GM15510 (cell line): ENCODE measurements around the gene NOG.

Source experiments
- POLR2A ChIP-seq: IDR thresholded peaks from 3 replicates; pipeline ENCODE4 v1.6.1; 2011; ENCODE audit warnings: borderline replicate concordance; ENCODE audit not compliant: insufficient read length; ENCODE audit errors: extremely low read depth

Gene NOG

GRCh38 chr17:56608944-56609343 lies 15.4 kb downstream of the NOG start:
- no peak for TF ChIP-seq POLR2A

- no peak for TF ChIP-seq POLR2A
Observed at GRCh38 chr17:56610321-56610720, 16.8 kb downstream of the NOG start.

GRCh38 chr17:56613131-56613530 lies 19.6 kb downstream of the NOG start:
- TF ChIP-seq POLR2A, result no peak

- no peak for TF ChIP-seq POLR2A
Observed at GRCh38 chr17:56614522-56614921, 21.0 kb downstream of the NOG start.

- TF ChIP-seq POLR2A, result no peak
Observed at GRCh38 chr17:56616239-56616638, 22.7 kb downstream of the NOG start.

GRCh38 chr17:56623383-56623782 lies 29.9 kb downstream of the NOG start:
- TF ChIP-seq POLR2A, result no peak

GRCh38 chr17:56624309-56624708 lies 30.8 kb downstream of the NOG start:
- no peak for TF ChIP-seq POLR2A

GRCh38 chr17:56624912-56625311 lies 31.4 kb downstream of the NOG start:
- no peak for TF ChIP-seq POLR2A

- TF ChIP-seq POLR2A, result no peak
Observed at GRCh38 chr17:56629531-56630075, 36.1 kb downstream of the NOG start.

GRCh38 chr17:56630202-56630601 lies 36.7 kb downstream of the NOG start:
- no peak for TF ChIP-seq POLR2A

GRCh38 chr17:56633681-56634080 lies 40.2 kb downstream of the NOG start:
- no peak for TF ChIP-seq POLR2A

- no peak for TF ChIP-seq POLR2A
Observed at GRCh38 chr17:56635641-56636040, 42.1 kb downstream of the NOG start.

GRCh38 chr17:56636265-56636664 lies 42.8 kb downstream of the NOG start:
- TF ChIP-seq POLR2A, result no peak

- no peak for TF ChIP-seq POLR2A
Observed at GRCh38 chr17:56637254-56637653, 43.8 kb downstream of the NOG start.

- no peak for TF ChIP-seq POLR2A
Observed at GRCh38 chr17:56638591-56639051, 45.1 kb downstream of the NOG start.

- no peak for TF ChIP-seq POLR2A
Observed at GRCh38 chr17:56639517-56639916, 46.0 kb downstream of the NOG start.

GRCh38 chr17:56640116-56640515 lies 46.6 kb downstream of the NOG start:
- TF ChIP-seq POLR2A, result no peak

- TF ChIP-seq POLR2A, result no peak
Observed at GRCh38 chr17:56641373-56641772, 47.9 kb downstream of the NOG start.

- TF ChIP-seq POLR2A, result no peak
Observed at GRCh38 chr17:56641894-56642293, 48.4 kb downstream of the NOG start.
